HG02759 (cell line): ENCODE data around the gene UTS2R.
"Not testable (repeated sequence)": the region's sequence is repeated elsewhere in the genome, so short reads cannot be mapped to it uniquely, and the experiment has no call there.

Experiments
- ATAC-seq: cut with Tn5 transposase; IDR thresholded peaks from one replicate; pipeline ENCODE4 v1.9.1; 2021; ENCODE audit warnings: mild to moderate bottlenecking, moderate library complexity; ENCODE audit not compliant: unreplicated experiment

Gene UTS2R

GRCh38 chr17:82374626-82375331, 3.2 kb downstream of the UTS2R start:
- ATAC-seq = no peak

GRCh38 chr17:82375359-82376041, 3.9 kb downstream of the UTS2R start:
- no peak for ATAC-seq

GRCh38 chr17:82376042-82376730, 4.6 kb downstream of the UTS2R start:
- ATAC-seq = no peak

GRCh38 chr17:82377294-82377693, 5.7 kb downstream of the UTS2R start:
- not testable (repeated sequence) for ATAC-seq

- no peak for ATAC-seq
Observed at GRCh38 chr17:82377924-82378740, 6.6 kb downstream of the UTS2R start.

- ATAC-seq = no peak
Observed at GRCh38 chr17:82378741-82379021, 7.1 kb downstream of the UTS2R start.

- ATAC-seq = no peak
Observed at GRCh38 chr17:82380860-82381702, 9.5 kb downstream of the UTS2R start.

GRCh38 chr17:82381703-82382009, 10.1 kb downstream of the UTS2R start:
- not testable (repeated sequence) for ATAC-seq

- ATAC-seq = not testable (repeated sequence)
Observed at GRCh38 chr17:82382220-82382932, 10.8 kb downstream of the UTS2R start.

- ATAC-seq = no peak
Observed at GRCh38 chr17:82382933-82383255, 11.3 kb downstream of the UTS2R start.

GRCh38 chr17:82383411-82383810, 11.8 kb downstream of the UTS2R start:
- ATAC-seq = no peak

- no peak for ATAC-seq
Observed at GRCh38 chr17:82384051-82384729, 12.6 kb downstream of the UTS2R start.

- no peak for ATAC-seq
Observed at GRCh38 chr17:82384730-82385481, 13.3 kb downstream of the UTS2R start.

- ATAC-seq = no peak
Observed at GRCh38 chr17:82385559-82386254, 14.1 kb downstream of the UTS2R start.

- ATAC-seq = no peak
Observed at GRCh38 chr17:82386255-82386831, 14.8 kb downstream of the UTS2R start.

- no peak for ATAC-seq
Observed at GRCh38 chr17:82386881-82387704, 15.5 kb downstream of the UTS2R start.

GRCh38 chr17:82387705-82388106, 16.1 kb downstream of the UTS2R start:
- no peak for ATAC-seq
